NCI-H1694 treated with DMSO at 0.1 percent for 48 hours (cell line): ENCODE data around the gene APOBEC3A.
"Not testable (repeated sequence)": the region's sequence is repeated elsewhere in the genome, so short reads cannot be mapped to it uniquely, and the experiment has no call there.

Experiments
- DNase-seq: peaks from one replicate; lab custom pipeline; 2025; lab: John Stamatoyannopoulos, UW

The APOBEC3A gene

GRCh38 chr22:38943201-38943600 is 14.2 kb upstream of the APOBEC3A start:
- no peak for DNase-seq

DNA sequence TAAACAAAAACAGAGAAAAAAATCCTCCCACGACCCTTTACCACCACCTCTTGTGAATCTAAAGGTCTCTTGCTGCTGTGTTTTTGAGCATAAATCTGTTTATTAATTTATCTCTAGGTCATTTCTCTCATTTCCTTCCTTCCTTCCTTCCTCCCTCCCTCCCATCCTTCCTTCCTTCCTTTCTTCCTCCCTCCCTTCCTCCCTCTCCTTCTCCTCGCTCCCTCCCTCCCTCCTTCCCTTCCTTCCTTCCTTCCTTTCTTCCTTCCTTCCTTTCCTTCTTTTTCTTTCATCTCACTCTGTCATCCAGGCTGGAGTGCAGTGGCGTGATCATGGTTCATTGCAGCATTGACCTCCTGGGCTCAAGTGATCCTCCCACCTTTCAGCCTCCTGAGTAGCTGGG is 13.5 kb upstream of the APOBEC3A start:
- DNase-seq = no peak

GRCh38 chr22:38944653-38945052 is 12.8 kb upstream of the APOBEC3A start:
- DNase-seq = no peak

DNA sequence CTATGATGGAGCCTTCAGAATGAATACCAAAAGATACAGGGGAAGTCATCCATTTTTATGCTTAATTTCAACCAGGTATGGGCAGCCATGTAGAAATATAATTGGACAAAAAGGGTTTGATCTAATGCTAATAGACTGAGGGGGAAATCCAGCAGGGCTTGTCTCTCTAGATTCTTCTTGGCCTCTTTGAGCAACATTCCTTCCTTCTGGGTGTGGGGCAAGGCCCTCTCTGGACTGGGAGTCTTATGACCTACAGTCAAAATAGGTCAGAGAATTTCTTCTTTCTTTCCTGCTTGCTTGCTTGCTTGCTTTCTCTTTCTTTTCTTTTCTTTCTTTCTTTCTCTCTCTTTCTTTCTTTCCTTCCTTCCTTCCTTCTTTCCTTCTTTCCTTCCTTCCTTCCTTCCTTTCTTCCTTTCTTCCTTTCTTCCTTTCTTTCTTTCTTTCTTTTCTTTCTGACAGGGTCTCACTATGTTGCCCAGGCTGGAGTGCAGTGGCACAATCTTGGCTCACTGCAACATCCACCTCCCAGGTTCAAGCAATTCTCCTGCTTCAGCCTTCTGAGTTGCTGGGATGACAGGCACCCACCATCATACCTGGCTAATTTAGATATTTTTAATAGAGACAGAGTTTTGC is 11.6 kb upstream of the APOBEC3A start:
- not testable (repeated sequence) for DNase-seq

DNA sequence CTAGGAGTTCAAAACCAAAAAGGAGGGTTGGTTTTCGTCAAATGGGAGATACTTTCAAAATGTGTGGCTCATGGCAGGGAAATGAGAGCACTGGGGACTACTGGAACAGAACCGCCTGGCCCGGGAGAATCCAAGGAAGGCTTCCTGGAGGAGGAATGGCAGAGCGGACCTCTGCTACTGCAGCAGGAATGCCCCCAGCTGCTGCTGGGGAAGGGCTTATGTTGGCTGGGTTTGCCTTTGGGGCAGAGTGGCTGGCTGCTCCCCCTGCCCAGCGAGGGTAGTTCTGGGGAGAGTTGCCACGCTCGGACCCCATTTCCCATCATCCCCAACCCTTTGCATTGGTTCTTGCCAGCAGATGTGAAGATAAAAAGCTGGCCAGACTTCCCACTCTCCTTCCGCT is 10.6 kb upstream of the APOBEC3A start:
- no peak for DNase-seq

- no peak for DNase-seq
Measured at GRCh38 chr22:38947321-38948140, 9.9 kb upstream of the APOBEC3A start.

- DNase-seq = no peak
Measured at GRCh38 chr22:38948181-38948940, 9.0 kb upstream of the APOBEC3A start.

GRCh38 chr22:38949889-38950405 is 7.5 kb upstream of the APOBEC3A start:
- DNase-seq = no peak

- no peak for DNase-seq
Measured at GRCh38 chr22:38950527-38951295, 6.7 kb upstream of the APOBEC3A start.

DNA sequence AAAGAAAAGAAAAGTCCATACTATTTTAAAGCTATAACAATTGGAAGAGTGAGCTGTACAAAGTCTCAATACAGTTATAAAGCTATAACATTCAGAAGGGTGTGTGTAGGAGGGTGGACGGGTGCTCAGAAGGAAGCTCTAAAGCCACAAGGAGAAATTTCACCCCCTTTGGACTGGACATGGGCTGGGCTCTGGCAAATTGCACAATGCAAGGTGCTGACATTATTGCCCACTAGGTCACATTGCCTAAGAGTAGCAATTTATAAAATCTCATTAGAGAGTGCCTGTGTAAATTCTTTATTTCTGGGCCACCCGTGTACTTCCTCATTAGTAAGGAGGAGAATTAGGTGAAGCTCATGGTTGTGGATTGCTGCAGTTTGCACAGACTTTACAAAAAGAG is 5.7 kb upstream of the APOBEC3A start:
- DNase-seq = no peak

- DNase-seq = no peak
Measured at GRCh38 chr22:38952281-38952993, 5.0 kb upstream of the APOBEC3A start.

GRCh38 chr22:38953091-38953490 is 4.3 kb upstream of the APOBEC3A start:
- DNase-seq = no peak

GRCh38 chr22:38953577-38954413 is 3.6 kb upstream of the APOBEC3A start:
- no peak for DNase-seq

DNA sequence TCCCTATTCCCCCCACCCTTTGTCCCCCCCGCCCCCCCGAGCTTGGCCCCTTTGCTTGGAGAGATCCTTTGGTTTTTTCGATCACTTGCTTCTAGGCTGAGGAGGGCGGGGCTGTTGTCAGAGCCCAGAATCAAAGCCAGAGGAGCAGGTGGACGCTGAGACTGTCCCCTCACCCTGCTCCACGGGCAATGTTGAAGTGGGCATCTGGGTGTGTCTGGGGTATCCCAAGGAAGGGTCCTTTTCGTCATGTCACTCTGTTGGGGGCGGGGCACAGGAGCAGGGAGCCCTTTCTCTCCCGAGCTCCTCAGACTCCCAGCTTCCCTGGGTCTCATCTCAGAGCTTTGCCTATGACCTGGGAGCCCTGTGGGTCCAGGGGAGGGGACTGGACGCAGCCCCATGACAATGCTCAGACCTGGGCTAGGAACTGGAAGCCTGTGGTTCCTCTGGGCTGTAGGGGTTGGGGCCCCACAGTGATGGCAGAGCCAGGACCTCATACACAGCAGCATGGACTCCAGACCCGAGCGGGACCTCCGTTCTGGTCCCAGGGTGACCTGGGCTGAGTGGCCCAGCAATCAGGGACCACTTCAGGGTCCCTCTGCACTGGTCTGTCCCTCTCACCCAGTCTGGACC is 2.9 kb upstream of the APOBEC3A start:
- DNase-seq = no peak

- DNase-seq = no peak
Measured at GRCh38 chr22:38955250-38955905, 2.0 kb upstream of the APOBEC3A start.

GRCh38 chr22:38955926-38956325 is 1.5 kb upstream of the APOBEC3A start:
- no peak for DNase-seq

DNA sequence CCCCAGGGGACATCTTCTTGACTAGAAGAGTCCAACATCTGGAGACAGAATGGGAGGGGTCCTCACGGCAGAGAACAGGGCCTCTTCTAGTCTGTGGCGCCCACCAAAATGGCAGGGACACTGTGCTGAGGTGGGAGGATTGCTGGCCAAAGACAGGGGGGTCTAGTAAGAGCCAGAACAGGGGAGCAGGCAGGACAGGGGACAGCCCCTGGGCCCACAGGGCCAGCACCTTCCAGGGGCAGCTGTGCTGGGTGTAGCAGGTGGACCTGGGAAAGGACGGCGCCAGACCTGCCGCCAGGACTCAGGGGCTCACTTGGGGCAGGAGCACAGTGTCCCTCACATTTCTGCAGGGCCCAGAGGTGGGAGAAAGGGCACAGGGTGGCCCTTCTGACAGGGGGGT is 858 bp upstream of the APOBEC3A start:
- no peak for DNase-seq

DNA sequence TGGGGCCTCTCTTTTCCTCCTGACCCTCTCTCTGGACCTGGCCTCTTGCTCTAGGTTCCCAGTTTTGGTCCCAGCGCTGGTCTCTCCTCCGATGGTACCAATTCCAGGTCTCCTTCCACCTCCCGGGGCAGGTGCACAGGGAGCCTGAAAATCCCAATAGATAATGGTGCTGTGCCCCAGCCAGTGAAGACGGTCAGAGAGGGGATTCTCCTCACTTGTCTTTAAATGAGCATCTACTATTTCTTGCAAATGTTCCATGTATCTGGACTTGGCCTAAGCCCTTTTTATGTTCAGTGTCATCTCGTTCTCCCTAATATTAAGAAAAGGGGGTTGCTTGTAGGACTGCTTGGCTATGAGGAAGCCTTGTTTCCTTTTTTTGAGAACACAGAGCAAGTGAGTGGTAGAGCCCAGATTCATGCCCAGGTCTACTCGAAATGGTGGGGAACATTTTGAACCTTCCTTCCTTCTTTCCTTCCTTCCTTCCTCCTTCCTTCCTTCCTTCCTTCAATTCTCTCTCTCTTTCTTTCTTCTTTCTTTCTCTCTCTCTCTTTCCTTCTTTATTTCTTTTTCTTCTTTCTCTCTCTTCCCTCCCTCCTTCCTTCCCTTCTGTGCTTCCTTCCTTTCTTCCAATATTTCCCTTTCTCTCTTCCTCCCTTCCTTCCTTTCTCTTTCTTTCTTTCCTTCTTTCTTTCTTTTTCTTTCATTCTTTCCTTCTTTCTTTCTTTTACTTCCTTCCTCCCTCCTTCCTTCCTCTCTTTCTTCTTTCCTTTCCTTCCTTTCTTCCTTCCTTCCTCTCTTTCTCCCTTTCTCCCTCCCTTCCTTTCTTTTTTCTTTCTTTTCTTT is 620 bp downstream of the APOBEC3A start:
- no peak for DNase-seq

- not testable (repeated sequence) for DNase-seq
Measured at GRCh38 chr22:38958651-38958943, 1.2 kb downstream of the APOBEC3A start.
